Ammon's horn (tissue), 1 donor: ENCODE results near the gene THRAP3.

Experiments
- DNase-seq: peaks from one replicate; pipeline ENCODE4 v3.0.0-alpha.2; 2016; ENCODE audit warnings: low spot score

The THRAP3 gene

GRCh38 chr1:36352125-36352909 is 128.1 kb downstream of the THRAP3 start:
- no peak for DNase-seq

DNA sequence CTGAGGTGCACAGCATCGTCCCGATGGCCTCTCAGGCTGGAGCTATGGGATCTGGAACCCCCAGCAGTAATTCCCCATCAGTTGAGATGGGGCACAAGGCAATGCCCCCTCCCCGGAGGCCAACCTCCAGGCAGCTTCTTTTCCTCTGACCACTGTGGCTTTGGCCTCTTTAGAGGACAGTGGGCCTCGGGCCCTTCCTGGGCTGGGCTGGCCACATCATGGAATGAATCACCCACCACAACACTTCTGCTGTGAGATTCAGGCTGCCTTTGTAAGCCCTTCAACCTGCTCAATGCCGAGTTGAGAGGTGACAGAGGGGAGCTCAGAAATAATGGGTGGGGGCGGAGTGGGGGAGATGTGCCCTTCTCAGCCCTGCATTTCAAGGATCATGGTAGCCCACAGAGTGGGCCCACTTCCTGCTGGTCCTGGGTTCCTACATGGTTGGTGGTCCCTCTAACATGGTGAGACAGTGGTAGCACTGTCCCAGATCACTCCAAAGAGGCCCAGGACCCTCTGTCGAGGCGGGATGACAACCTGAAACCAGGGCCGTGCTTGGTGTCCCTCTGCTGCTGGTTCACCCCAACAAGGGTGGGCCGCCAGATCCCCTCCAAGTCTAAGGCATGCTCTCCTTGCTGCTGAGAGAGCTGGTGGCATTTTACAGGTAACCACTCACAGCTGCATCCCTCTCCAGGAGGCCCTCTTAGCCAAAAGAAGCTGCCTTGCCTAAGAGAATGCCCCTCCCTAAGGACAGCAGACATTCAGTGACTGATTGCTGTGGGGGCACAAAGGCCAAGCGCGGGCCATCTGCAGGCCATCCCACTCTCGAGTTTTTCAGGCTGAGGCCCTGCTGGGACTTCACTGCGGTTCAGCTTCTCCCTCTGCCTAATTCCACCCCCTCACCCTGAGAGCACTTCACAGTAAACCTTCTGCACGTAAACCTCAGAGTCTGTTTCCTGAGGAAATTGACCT is 129.0 kb downstream of the THRAP3 start:
- DNase-seq, result no peak

DNA sequence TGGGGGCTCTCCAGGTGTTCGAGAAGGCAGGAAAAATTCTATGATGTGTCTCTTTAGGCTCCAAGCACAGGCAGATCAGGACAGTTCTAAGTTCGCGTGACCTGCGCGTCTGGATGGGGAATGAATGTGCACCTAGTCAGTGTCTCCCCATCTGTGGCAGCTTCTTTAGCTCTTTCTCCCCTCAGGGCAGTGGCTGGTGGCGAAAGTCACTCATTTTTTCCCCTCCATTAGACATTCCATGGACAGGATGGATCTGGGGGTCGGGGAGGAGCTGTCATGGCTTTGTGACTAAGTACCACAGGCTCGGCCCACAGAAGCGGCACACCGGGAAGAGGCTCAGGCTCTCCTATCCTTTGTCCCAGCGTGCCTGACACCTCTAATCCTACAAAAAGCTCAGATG is 130.2 kb downstream of the THRAP3 start:
- no peak for DNase-seq
